HCT116 (cell line): ENCODE results near the gene SCAF4.

ENCODE experiments used
- CTCF ChIP-seq, 3 experiments: fragments of 200-600 bp in 1 of 3; sonication (generic) in 1 of 3; IDR thresholded peaks in 2 of 3; conservative IDR thresholded peaks in 1 of 3; 2 replicates each; pipeline ENCODE4 v1.5.1; 2012 to 2017; ENCODE audit warnings: low read depth in 2 of 3, low read length in 2 of 3, antibody characterized with exemption in 1 of 3, borderline replicate concordance in 1 of 3, control low read depth in 1 of 3, mild to moderate bottlenecking in 1 of 3, mixed read lengths in 1 of 3, mixed run types in 1 of 3, moderate library complexity in 1 of 3; ENCODE audit not compliant: insufficient read depth in 1 of 3
- ELF1 ChIP-seq: IDR thresholded peaks from 2 replicates; pipeline ENCODE4 v1.6.1; 2012; ENCODE audit warnings: low read depth, borderline replicate concordance
- MAX ChIP-seq: IDR thresholded peaks from 2 replicates; pipeline ENCODE4 v1.6.1; 2012
- POLR2A ChIP-seq: IDR thresholded peaks from 2 replicates; pipeline ENCODE4 v1.7.0; 2011; ENCODE audit warnings: borderline replicate concordance; ENCODE audit not compliant: insufficient read depth, insufficient read length; ENCODE audit errors: extremely low read depth

GRCh38 chr21:31682620-31683019, 49.3 kb downstream of the SCAF4 start:
- TF ChIP-seq POLR2A (no peak), CTCF (IDR thresholded peaks at IDR 0.05 in 2 of 3, conservative IDR thresholded peaks at IDR 0.05 in 1 of 3; ENCODE audit: borderline replicate concordance in 1 of 3, insufficient read depth in 1 of 3, low read depth in 2 of 3, low read length in 2 of 3) (no peak), ELF1 (no peak), MAX (no peak)
